HG02938 (cell line): ENCODE measurements around the gene CAMK1D.
"Not testable (repeated sequence)": the region's sequence is repeated elsewhere in the genome, so short reads cannot be mapped to it uniquely, and the experiment has no call there.

Source experiments
- ATAC-seq: cut with Tn5 transposase; IDR thresholded peaks from one replicate; pipeline ENCODE4 v1.9.1; 2021; ENCODE audit warnings: mild to moderate bottlenecking, moderate library complexity; ENCODE audit not compliant: unreplicated experiment

CAMK1D gene

DNA sequence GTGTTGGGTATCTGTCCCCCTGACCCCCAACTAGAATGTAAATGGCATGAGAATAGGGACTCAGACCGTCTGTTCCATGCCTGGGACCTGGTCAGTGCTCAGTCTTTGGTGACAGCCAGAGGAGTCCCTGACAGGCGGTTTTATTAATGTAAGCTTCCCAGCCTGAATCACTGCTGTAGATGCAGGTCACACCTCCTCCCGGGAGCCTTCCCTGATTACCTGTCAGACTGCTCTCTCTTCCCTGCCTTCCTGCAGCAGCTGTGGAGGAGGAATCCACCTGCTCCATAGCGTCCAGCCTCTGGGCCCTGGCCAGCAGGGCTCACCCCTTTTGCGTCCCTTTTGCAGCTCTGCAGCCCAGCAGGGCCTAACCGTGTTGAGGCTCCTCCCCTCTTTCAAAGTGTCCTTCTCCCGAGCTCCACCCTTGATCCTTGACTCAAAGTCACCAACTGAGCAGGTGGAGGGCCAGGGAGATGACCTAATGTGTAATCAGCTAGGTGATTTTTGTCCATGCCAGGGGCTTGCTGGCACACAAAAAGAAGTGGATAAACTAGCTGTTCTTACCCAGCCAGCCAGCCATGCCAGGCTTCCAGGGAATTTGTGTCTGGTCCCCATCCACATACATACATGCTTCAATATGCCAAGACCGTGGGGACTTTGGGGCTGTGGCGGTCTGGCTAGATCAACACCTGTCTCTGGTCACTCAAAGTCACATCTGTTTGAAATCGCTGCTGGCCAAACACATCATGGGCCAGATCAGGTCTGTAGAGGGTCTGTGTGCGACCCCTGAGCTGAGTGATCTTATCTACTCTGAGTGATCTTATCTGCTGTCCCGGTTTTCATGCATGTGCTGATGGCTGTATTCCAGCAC, 457.1 kb downstream of the CAMK1D start:
- ATAC-seq: no peak

DNA sequence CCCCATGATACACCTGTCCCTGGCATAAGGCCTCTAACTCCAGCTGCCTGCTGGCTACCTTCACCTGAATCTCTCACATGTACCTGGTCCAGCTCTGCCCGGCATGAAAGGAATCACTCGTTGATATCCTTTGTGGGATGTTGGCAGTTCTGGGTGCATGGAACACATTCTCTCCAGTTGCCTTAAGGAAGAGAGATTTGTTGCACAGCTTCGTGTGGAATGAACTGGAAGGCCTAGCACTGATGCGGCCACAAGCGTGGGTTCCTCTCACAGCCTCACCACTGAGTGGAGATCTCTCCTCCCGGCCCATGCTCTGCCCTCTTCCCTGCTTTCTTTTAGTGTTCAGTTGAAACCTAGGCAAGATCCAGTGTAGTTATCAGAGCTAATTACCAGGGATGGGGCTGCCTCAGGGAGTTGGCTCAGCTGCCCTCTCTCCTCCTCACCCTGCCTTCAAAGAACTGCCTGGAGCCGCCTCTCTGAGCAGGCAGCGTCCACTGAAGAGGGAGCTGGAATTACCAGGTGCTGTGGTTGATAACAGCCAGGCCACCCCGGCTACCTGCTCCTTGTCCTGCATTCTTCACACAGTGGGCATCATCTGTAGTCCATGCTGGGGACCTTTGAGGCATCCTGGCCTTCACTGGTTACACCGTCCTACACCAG, 457.9 kb downstream of the CAMK1D start:
- no peak for ATAC-seq

DNA sequence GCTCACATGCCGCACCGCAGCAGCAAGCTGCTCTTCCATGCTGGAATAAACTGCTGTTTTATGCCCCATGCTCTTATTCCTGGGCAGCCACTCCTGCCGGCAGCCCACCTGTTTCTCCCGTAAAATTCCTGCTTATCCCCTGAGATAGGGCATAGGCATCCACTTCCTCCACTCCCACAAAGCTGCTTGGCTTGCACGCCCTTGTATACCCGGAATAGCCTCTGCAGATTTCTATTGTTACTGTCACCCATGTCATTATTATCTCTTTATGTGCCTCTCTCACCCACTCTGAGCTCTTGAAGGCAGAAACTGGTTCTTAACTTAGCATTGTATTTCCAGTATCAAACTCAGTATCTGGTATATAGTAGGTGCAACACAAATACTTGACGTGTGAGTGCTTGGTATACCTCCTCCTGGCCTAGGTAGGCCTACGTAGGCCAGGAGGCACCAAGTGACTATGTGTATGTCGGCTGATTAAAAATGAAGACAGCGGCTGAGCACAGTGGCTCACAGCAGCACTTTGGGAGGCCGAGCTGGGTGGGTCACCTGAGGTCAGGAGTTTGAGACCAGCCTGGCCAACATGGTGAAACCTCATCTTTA, 458.8 kb downstream of the CAMK1D start:
- no peak for ATAC-seq

DNA sequence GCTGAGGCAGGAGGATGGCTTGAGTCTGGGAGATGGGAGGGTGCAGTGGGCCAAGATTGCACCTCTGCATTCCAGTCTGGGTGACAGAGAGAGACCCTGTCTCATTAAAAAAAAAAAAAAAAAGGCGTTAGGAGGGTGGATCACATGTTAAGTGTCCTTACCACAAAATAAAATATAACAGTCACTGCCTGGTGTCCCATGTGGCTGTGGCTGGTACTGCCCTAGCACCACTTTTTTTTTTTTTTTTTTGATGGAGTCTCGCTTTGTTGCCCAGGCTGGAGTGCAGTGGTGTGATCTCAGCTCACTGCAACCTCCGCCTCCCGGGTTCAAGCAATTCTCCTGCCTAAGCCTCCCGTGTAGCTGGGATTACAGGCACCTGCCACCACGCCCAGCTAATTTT, 460.7 kb downstream of the CAMK1D start:
- ATAC-seq: not testable (repeated sequence)

DNA sequence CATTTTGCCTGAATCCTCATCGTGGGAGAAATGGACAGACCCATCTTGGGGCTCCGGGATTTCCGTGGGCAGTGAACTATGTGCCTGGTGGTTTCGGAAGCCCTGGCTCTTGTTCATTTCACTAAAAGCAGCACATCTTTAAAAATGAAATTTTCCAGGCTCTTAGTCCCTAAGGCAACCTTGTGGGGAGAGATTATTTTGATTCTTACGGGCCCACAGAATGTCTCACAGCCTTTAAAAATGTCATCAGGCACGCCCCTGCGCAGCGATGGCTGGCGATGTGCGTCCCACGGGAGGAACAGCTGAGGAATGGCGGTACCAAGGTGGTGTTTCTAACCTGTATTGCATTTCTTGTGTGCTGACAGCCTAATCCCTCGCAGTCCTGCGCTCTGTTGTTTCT, 462.5 kb downstream of the CAMK1D start:
- no peak for ATAC-seq

DNA sequence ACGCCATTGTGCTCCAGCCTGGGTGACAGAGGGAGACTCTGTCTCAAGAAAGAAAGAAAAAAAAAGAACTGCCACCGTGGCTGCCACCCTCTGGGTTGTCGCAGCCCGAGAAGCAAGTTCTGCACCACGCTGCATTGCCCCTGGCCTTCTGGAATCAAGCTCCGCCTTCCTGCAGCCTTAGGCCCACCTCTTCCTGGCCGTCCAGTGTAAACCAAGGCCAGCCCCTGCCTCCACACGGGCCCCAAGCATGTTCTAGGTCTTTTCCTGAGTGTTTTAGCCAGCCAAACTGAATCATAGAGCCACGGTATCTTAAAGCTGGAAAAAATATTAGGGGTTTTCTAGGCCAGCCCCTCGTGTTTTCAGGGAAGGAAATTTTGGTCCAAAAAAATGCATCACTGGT, 463.2 kb downstream of the CAMK1D start:
- ATAC-seq: no peak

DNA sequence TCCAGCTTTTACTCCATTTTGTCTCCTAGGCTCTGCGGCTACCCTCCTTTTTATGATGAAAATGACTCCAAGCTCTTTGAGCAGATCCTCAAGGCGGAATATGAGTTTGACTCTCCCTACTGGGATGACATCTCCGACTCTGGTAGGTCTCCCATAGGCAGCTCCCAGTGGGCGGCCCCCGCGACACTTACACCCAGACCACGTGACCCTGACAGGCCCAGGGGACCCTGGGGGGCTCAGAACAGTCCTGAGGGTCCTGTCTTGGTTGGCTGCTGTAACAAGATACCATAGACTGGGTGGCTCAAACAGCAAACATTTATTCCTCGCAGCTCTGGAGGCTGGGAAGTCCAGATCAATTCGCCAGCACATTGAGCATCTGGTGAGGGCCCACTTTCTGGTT, 464.8 kb downstream of the CAMK1D start:
- no peak for ATAC-seq

DNA sequence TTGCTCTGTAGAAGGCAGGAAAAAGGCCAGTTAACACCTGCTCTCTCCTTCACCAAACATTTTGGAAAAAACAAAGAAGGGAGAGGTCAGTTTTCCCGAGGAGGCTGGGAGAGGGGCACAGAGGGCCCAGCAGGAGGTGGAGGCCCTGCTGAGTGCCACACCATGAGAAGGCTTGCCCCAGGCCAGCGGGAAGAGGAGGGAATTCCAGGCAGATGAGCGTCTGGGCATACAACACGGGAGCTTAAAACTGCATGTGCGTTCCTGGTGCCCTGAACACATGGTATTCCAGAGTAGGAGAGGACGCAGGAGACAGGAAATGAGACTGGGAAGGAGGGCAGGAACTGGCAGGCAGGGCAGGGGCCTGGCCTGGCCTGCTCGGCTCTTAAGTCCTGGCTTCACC, 469.7 kb downstream of the CAMK1D start:
- ATAC-seq: no peak

DNA sequence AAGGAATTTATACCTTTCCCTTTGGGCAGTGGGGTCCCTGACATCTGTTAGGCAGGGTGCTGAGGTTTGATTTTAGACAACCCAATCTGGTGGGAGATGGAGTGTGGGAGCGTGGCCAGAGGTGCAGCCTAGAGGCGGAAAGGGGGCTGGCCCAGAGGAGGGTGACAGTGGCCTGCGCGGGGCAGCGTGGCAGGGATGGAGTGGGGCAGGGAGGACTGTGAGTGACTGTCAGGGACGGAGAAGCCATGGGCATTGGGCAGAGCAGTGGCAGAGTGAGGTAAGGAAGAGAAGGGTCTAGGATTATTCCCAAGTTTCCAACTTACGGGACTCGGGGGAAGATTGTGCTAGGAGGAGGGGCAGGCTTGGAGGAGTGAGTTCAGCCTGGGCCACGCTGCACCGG, 470.3 kb downstream of the CAMK1D start:
- ATAC-seq: no peak

DNA sequence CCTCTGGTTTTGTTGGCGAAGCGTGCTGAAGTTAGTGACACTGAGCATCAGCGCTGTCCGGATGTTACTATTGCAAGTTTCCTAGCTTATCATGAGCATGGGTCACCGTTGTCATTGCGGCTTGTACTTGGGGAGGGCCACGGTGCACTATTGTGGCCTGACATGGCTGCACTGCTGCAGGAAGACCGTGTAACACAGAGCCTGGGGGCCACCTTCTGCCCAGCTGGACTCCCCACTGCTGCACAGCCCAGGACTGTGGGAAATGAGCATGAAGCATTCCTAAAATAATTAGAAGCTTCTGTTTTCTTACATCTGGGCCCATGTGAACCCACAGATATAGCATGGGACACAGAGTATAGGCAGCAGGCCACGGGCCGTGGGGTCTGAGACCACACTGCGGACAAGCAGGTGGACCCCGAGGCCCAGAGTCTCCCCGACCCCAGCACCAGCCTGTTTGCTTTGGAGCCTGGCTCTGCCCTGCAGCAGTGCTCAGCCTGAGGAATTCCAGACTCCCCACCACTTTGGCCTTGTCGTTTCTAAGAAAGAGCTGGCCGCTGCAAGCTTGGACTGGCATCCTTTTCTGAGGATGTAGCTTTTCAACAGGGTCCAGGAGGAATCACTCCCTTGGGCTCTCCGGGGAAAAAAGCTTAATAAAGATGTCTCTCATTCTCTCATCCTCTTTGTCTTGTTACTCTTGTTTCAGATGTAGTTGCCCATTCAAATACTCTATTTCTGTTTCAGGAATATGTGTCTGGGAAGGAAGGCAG, 473.0 kb downstream of the CAMK1D start:
- ATAC-seq: no peak

DNA sequence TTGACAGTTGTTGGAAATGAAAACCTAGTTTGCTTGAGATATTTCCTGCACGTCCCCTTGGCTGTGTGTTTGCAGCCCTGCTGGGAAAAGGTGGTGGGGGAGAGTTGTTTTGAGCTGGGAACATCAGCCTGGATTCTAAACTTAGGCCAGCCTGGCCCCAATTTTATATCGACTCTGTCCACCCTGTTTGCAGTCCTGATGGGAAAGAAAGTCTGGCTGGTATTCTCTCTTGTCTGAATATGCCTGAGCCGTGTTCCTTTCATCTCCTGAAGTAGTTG, 473.5 kb downstream of the CAMK1D start:
- no peak for ATAC-seq

DNA sequence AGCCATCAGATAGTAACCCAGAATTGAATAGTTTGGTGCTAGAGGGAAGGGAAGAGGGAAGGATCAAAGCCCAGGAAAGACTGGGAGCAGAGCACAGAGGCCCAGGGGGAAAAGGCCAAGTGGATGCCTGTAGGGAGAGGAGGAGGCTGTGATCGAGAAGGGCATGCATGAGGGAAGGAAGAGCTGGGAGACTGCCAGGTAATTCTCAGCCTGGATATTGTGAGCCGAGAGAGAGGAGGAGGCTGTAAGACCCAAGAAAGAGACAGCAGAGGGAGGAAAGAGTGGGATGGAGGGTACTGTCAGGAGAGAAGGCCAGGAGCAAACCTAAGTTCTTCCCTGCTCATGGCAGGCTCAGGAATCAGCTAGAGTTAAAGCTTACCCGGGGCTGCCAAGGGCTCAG, 474.0 kb downstream of the CAMK1D start:
- ATAC-seq: no peak

DNA sequence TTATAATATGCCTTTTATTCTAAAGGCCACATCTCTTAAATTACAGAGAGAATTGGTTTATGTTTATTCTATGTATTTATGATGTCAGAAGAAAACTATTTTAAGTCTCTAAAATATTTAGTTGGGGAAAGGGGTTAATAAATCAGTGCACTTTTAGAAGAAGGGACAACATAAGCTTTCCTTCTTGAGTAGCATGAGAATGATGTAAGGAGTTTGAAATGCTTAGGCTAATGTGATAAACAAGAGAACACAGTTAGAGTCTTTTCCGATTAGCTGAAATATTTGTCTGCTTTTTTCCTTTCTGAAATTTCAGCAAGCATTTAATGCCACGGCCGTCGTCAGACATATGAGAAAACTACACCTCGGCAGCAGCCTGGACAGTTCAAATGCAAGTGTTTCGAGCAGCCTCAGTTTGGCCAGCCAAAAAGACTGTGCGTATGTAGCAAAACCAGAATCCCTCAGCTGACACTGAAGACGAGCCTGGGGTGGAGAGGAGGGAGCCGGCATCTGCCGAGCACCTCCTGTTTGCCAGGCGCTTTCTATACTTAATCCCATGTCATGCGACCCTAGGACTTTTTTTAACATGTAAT, 476.0 kb downstream of the CAMK1D start:
- ATAC-seq: no peak

DNA sequence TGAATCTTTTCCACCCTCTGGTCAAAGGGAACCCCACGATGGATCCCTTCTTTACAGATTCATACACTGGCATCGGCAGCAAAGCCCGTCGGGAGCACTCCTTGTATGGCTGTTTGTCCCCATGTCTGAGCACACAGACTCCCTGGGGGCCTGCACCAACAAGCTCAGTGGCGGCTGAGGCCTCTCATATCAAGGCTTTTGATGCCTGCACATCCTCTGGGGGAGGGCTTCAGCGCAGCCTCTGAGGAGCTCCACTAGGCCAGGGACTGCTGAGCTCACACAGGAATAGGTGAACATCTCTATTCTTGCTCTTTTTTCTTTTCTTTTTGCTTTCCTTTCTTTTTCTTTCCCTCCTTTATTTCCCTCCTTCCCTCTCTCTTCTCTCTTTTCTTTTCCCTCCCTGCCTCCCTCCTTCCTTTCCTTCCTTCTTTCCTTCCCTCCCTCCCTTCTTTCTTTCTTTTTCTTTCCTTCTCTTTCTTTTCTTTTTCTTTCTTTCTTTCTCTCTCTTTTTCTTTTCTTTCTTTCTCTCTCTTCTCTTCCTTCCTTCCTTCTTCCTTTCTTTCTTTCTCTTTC, 477.5 kb downstream of the CAMK1D start:
- no peak for ATAC-seq

DNA sequence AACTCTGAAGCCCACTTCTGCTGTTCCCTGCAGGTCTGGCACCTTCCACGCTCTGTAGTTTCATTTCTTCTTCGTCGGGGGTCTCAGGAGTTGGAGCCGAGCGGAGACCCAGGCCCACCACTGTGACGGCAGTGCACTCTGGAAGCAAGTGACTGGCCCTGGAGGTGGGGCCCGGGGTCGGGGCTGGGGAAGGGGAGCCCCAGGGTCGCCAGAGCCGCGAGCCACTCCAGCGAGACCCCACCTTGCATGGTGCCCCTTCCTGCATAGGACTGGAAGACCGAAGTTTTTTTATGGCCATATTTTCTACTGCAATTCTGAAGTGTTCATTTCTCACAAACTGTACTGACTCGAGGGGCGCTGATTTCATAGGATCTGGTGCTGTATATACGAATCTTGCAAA, 479.4 kb downstream of the CAMK1D start:
- ATAC-seq: no peak

DNA sequence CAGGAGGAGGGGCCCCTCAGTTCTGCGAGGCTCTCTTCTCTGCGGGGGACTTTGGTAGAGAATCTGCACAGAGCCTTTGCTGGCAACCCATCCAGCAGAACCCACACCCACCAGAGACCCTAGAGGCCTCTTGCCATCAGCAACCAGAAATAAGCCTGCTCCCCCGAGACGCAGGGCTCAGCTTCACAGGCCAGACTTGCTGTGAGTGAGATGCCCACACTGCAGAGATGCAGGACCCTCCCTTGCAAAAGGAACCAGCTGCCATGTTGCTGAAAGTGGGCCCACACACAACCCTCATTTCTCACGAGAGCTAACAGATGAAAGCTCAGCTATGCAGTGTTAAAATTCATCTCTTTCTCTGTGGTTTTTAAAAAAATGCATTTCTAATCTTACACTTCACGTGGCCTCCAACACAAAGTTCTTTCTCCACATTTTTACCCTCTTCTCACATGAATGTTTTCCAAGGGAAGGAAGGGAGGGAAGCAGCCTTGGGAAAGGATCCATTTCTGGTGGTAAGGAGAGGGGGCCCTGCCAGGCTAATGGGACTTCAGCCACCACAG, 480.6 kb downstream of the CAMK1D start:
- ATAC-seq: no peak

DNA sequence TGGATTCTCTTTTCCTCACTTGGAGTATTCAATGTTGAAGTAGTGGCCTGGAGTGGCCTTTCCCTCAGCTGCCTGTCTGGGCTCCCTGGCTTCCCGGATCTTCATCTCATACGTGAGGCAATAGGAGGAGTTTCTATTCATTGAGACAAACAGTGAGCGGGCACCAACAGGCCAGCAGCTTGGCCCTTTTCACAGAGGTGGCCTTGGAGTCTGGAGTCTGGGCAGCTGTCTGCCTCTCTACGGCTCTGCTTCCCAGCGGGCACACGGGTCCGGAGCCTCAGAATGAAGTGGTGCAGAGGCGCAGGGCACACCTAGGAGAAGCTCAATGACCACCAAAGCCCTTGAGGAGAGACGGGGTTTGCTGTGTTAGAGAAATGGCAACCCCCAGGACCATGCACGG, 482.7 kb downstream of the CAMK1D start:
- ATAC-seq: no peak

DNA sequence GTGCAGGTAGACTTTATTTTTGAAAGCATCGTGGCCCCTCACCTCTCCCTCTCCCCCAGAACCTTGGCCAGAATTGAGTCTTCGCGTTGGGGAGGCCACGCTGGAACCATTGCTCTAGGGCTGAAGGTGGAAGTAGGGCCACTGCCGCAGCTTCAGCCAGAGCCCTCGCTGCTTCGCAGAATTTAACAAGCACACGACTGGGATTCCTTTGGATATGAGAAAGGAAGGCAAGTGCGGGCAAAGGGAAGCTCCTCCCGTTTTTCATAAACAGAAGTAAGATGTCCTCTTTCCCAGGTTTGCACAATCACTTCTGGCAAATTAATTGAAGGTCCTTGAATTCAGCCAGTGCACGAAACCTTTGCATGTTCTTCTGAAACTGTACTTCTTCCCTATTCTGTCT, 484.1 kb downstream of the CAMK1D start:
- no peak for ATAC-seq

DNA sequence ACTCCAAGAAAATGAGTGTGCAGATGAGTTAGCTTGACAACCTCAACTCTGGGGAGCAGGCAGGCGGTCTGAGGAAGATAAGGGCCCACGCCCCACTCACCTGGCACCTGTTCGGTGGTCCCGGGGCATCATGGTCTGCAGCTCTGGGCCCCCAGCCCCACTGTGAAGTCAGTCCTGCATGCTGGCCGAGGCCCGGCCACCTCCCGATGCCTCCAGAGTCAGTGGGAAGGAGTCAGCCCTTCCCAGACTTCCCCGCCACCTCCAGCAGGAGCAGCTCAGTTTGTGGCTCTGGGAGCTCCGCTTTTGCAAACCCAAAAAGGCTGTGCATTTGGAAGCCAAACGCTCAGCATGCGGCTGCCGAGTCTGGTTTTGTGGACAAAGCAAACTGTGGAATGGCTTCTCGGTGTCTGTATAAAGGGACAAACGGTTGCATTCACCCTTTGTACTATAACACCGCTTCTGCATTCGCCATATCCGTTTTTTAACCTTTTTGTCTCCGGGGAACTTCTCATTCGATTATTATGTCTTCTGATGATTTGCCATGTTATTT, 484.8 kb downstream of the CAMK1D start:
- ATAC-seq: no peak

DNA sequence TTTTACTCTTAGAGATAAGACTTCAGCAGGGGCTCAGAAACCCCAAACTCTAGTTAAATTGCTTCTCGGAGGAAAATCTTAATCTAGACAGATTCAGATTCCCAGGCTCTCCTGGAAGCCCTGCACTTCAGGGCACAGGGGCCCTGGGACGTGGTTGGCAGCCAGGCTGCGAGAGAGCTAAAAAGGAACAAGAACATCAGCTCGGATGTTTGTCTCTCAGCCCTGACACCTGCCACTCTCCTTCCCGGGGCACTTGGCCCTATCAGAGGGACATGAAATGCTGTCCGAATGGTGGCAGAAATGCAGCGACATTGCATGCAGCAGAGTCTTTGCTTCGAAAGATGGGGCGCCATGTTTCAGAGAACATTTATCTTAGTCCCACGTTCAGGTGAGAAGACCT, 485.4 kb downstream of the CAMK1D start:
- no peak for ATAC-seq
